ENCODE results near the gene NMT2.

Gene NMT2

GRCh38 chr10:15181576-15182156 lies 13.2 kb upstream of the NMT2 start:
- no peak for DNase-seq (ENCODE audit: low read depth in 2 of 2)

GRCh38 chr10:15180736-15181135 lies 12.2 kb upstream of the NMT2 start:
- no peak for DNase-seq (ENCODE audit: low read depth in 2 of 2)

GRCh38 chr10:15176269-15176668 lies 7.8 kb upstream of the NMT2 start:
- no peak for DNase-seq (ENCODE audit: low read depth in 2 of 2)

GRCh38 chr10:15175587-15175986 lies 7.1 kb upstream of the NMT2 start:
- DNase-seq (ENCODE audit: low read depth in 2 of 2): no peak

- no peak for DNase-seq (ENCODE audit: low read depth in 2 of 2)
Observed at GRCh38 chr10:15172306-15172840, 3.9 kb upstream of the NMT2 start.

- DNase-seq (ENCODE audit: low read depth in 2 of 2): peak; percentile 15 to 22
Observed at GRCh38 chr10:15169555-15170401, 1.3 kb upstream of the NMT2 start.

- peak; percentile 92 to 95 for DNase-seq (ENCODE audit: low read depth in 2 of 2)
Observed at GRCh38 chr10:15168786-15169554, 477 bp upstream of the NMT2 start.

GRCh38 chr10:15167411-15168290 lies 842 bp downstream of the NMT2 start:
- no peak for DNase-seq (ENCODE audit: low read depth in 2 of 2)

GRCh38 chr10:15166325-15166724 lies 2.2 kb downstream of the NMT2 start:
- no peak for DNase-seq (ENCODE audit: low read depth in 2 of 2)

GRCh38 chr10:15163253-15163828 lies 5.2 kb downstream of the NMT2 start:
- DNase-seq (ENCODE audit: low read depth in 2 of 2): no peak

GRCh38 chr10:15158972-15159371 lies 9.5 kb downstream of the NMT2 start:
- DNase-seq (ENCODE audit: low read depth in 2 of 2): no peak

- no peak for DNase-seq (ENCODE audit: low read depth in 2 of 2)
Observed at GRCh38 chr10:15158448-15158847, 10.0 kb downstream of the NMT2 start.

GRCh38 chr10:15155978-15156656 lies 12.4 kb downstream of the NMT2 start:
- no peak for DNase-seq (ENCODE audit: low read depth in 2 of 2)

- DNase-seq (ENCODE audit: low read depth in 2 of 2): no peak
Observed at GRCh38 chr10:15152556-15152955, 15.9 kb downstream of the NMT2 start.

- DNase-seq (ENCODE audit: low read depth in 2 of 2): no peak
Observed at GRCh38 chr10:15150563-15150962, 17.9 kb downstream of the NMT2 start.

- no peak for DNase-seq (ENCODE audit: low read depth in 2 of 2)
Observed at GRCh38 chr10:15149042-15149771, 19.3 kb downstream of the NMT2 start.

GRCh38 chr10:15147594-15148392 lies 20.7 kb downstream of the NMT2 start:
- DNase-seq (ENCODE audit: low read depth in 2 of 2): no peak

GRCh38 chr10:15146366-15146765 lies 22.1 kb downstream of the NMT2 start:
- DNase-seq (ENCODE audit: low read depth in 2 of 2): no peak

- DNase-seq (ENCODE audit: low read depth in 2 of 2): no peak
Observed at GRCh38 chr10:15144788-15145187, 23.7 kb downstream of the NMT2 start.
